ENCODE data around the gene PXDN. TPM values are rescaled to one million over a fixed set of nuclear protein-coding genes. Genes with fewer than 3 reads are reported as not detected.

PXDN gene
- total and polyA plus RNA-seq, 4 donors, result 42.8 to 69.7 (median 59.7) TPM

GRCh38 chr2:1777781-1778180 lies 33.5 kb upstream of the PXDN start:
- H3K4me3 ChIP-seq (ENCODE audit: low read depth, low read length), result no peak overlapping the region
- no peaks in the 10 kb centered on the region for H3K36me3 ChIP-seq (ENCODE audit: control insufficient read depth, insufficient read depth, low read length)
- WGBS (ENCODE audit: insufficient coverage), result 78% methylated on average over 4 of the region's 5 CpGs
- H3K4me1 ChIP-seq (ENCODE audit: control insufficient read depth, insufficient read depth, low read length), result no peaks in the 10 kb centered on the region
- H3K27ac ChIP-seq (ENCODE audit: low read depth, low read length), result no peak overlapping the region
- no peaks in the 10 kb centered on the region for H3K27me3 ChIP-seq (ENCODE audit: control insufficient read depth, insufficient read depth, low read length)
- no peaks in the 10 kb centered on the region for H3K9me3 ChIP-seq (ENCODE audit: control insufficient read depth, insufficient read depth, low read length)
- no peak for DNase-seq (ENCODE audit: low read depth in 4 of 6, low spot score in 6 of 6)

DNA sequence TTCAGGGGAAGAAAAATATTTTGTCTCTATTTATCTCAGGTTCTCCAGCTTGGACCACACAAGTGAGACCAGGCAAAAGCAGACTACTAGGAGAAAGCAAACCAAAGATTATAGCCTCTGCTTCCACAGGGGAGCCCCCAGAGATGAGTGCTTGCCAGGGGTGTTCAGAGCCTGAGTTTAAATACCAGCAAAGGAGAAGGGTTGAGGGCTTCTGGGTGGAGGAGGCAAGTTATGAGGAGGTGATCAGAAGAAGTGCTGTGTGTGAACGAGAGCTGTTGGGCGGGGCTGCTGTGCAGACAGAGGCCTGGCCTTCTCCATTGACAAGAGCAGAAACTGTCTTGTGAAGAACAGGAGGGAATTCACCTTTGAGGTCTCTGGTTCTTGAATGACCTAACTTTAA lies 32.8 kb upstream of the PXDN start:
- Histone ChIP-seq H3K4me3 (ENCODE audit: low read depth, low read length) (no peak overlapping the region), H3K27me3 (ENCODE audit: control insufficient read depth, insufficient read depth, low read length) (no peaks in the 10 kb centered on the region), H3K9me3 (ENCODE audit: control insufficient read depth, insufficient read depth, low read length) (no peaks in the 10 kb centered on the region), H3K4me1 (ENCODE audit: control insufficient read depth, insufficient read depth, low read length) (no peaks in the 10 kb centered on the region), H3K36me3 (ENCODE audit: control insufficient read depth, insufficient read depth, low read length) (no peaks in the 10 kb centered on the region), H3K27ac (ENCODE audit: low read depth, low read length) (no peak overlapping the region)
- 100% methylated on average over 2 of the region's 2 CpGs for WGBS (ENCODE audit: insufficient coverage)
- DNase-seq (ENCODE audit: low read depth in 4 of 6, low spot score in 6 of 6), result no peak

DNA sequence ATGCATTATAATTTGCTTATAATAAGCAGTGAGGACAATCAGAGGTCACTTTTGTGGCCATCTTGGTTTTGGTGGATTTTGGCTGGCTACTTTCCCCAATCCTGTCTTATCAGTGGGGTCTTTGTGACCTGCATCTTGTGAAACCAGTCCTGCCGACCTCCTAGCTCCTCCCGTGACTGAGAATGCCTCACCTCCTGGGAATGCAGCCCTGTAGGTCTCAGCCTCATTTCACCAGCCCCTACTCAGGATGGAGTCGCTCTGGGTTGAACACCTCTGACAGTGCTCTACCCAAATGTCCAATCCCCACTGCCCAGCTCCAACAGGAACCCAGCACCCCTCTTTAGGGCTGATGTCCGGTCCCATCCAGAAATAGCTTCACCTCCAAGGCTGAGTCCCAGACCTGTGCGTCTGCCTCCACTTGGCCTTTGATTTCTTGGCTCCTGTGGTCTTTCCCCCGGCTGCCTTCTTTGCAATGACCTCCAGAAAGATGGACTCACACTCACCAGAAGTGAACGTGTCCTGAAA lies 31.3 kb upstream of the PXDN start:
- DNase-seq (ENCODE audit: low read depth in 4 of 6, low spot score in 6 of 6), result no peak
- no peaks in the 10 kb centered on the region for H3K36me3 ChIP-seq (ENCODE audit: control insufficient read depth, insufficient read depth, low read length)
- no peaks in the 10 kb centered on the region for H3K9me3 ChIP-seq (ENCODE audit: control insufficient read depth, insufficient read depth, low read length)
- H3K4me3 ChIP-seq (ENCODE audit: low read depth, low read length), result no peak overlapping the region
- no peaks in the 10 kb centered on the region for H3K4me1 ChIP-seq (ENCODE audit: control insufficient read depth, insufficient read depth, low read length)
- 93% methylated on average over 6 of the region's 7 CpGs for WGBS (ENCODE audit: insufficient coverage)
- H3K27ac ChIP-seq (ENCODE audit: low read depth, low read length), result no peak overlapping the region
- H3K27me3 ChIP-seq (ENCODE audit: control insufficient read depth, insufficient read depth, low read length), result no peaks in the 10 kb centered on the region

DNA sequence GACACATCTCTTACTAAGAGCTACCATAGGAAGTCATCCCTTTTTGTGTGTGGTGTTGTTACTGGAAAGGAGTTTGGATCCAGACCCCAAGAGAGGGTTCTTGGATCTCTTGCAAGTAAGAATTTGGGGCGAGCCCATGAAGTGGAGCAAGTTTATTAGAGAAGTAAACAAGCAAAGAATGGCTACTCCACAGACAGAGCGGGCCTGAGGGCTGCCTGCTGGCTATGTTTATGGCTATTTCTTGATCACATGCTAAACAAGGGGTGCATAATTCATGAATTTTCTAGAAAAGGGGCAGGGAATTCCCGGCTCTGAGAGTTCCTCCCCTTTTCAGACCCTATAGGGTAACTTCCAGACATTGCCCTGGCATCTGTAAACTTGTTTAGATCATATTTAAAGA lies 30.6 kb upstream of the PXDN start:
- Histone ChIP-seq H3K27me3 (ENCODE audit: control insufficient read depth, insufficient read depth, low read length) (no peaks in the 10 kb centered on the region), H3K9me3 (ENCODE audit: control insufficient read depth, insufficient read depth, low read length) (no peaks in the 10 kb centered on the region), H3K27ac (ENCODE audit: low read depth, low read length) (no peak overlapping the region), H3K4me3 (ENCODE audit: low read depth, low read length) (no peak overlapping the region), H3K36me3 (ENCODE audit: control insufficient read depth, insufficient read depth, low read length) (no peaks in the 10 kb centered on the region), H3K4me1 (ENCODE audit: control insufficient read depth, insufficient read depth, low read length) (no peaks in the 10 kb centered on the region)
- DNase-seq (ENCODE audit: low read depth in 4 of 6, low spot score in 6 of 6), result no peak
- no CpG with 5 or more reads among the region's 3 CpGs for WGBS (ENCODE audit: insufficient coverage)

DNA sequence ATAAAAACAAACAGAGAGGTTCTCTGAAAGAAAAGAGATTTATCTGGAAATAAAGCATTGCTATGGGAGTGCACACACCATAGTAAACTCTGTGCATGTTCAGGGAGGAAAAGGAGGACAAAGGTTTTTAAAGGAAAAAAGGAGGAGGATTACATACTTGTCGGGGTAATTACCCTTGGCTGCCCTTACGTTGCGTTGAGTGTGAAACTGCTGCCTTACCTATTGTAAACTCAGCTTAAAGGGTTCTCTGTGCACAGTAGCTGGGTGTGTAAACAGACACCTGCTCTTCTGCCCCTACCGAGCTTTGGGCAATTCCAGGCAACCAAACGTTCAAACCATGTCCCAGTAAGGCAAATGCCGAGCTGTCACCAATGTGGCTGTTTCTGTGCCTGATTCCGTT lies 29.6 kb upstream of the PXDN start:
- WGBS (ENCODE audit: insufficient coverage), result 52% methylated on average over 6 of the region's 7 CpGs
- no peak for DNase-seq (ENCODE audit: low read depth in 4 of 6, low spot score in 6 of 6)
- Histone ChIP-seq H3K4me3 (ENCODE audit: low read depth, low read length) (no peak overlapping the region), H3K27ac (ENCODE audit: low read depth, low read length) (no peak overlapping the region), H3K9me3 (ENCODE audit: control insufficient read depth, insufficient read depth, low read length) (no peaks in the 10 kb centered on the region), H3K27me3 (ENCODE audit: control insufficient read depth, insufficient read depth, low read length) (no peaks in the 10 kb centered on the region), H3K36me3 (ENCODE audit: control insufficient read depth, insufficient read depth, low read length) (no peaks in the 10 kb centered on the region), H3K4me1 (ENCODE audit: control insufficient read depth, insufficient read depth, low read length) (no peaks in the 10 kb centered on the region)

GRCh38 chr2:1772471-1773267 lies 28.4 kb upstream of the PXDN start:
- Histone ChIP-seq H3K27me3 (ENCODE audit: control insufficient read depth, insufficient read depth, low read length) (no peaks in the 10 kb centered on the region), H3K27ac (ENCODE audit: low read depth, low read length) (no peak overlapping the region)
- WGBS (ENCODE audit: insufficient coverage), result 95% methylated on average over 7 of the region's 8 CpGs

GRCh38 chr2:1771626-1772280 lies 27.4 kb upstream of the PXDN start:
- Histone ChIP-seq H3K27ac (ENCODE audit: low read depth, low read length) (no peak overlapping the region), H3K27me3 (ENCODE audit: control insufficient read depth, insufficient read depth, low read length) (no peaks in the 10 kb centered on the region), H3K4me3 (ENCODE audit: low read depth, low read length) (no peak overlapping the region), H3K9me3 (ENCODE audit: control insufficient read depth, insufficient read depth, low read length) (no peaks in the 10 kb centered on the region), H3K4me1 (ENCODE audit: control insufficient read depth, insufficient read depth, low read length) (no peaks in the 10 kb centered on the region), H3K36me3 (ENCODE audit: control insufficient read depth, insufficient read depth, low read length) (no peaks in the 10 kb centered on the region)
- WGBS (ENCODE audit: insufficient coverage), result 64% methylated on average over 3 of the region's 3 CpGs
- DNase-seq (ENCODE audit: low read depth in 4 of 6, low spot score in 6 of 6), result no peak

More at GRCh38 chr2:1772471-1773267, 28.4 kb upstream of the PXDN start:
- no peak for DNase-seq (ENCODE audit: low read depth in 4 of 6, low spot score in 6 of 6)
- Histone ChIP-seq H3K4me1 (ENCODE audit: control insufficient read depth, insufficient read depth, low read length) (no peaks in the 10 kb centered on the region), H3K9me3 (ENCODE audit: control insufficient read depth, insufficient read depth, low read length) (no peaks in the 10 kb centered on the region), H3K4me3 (ENCODE audit: low read depth, low read length) (no peak overlapping the region), H3K36me3 (ENCODE audit: control insufficient read depth, insufficient read depth, low read length) (no peaks in the 10 kb centered on the region)

DNA sequence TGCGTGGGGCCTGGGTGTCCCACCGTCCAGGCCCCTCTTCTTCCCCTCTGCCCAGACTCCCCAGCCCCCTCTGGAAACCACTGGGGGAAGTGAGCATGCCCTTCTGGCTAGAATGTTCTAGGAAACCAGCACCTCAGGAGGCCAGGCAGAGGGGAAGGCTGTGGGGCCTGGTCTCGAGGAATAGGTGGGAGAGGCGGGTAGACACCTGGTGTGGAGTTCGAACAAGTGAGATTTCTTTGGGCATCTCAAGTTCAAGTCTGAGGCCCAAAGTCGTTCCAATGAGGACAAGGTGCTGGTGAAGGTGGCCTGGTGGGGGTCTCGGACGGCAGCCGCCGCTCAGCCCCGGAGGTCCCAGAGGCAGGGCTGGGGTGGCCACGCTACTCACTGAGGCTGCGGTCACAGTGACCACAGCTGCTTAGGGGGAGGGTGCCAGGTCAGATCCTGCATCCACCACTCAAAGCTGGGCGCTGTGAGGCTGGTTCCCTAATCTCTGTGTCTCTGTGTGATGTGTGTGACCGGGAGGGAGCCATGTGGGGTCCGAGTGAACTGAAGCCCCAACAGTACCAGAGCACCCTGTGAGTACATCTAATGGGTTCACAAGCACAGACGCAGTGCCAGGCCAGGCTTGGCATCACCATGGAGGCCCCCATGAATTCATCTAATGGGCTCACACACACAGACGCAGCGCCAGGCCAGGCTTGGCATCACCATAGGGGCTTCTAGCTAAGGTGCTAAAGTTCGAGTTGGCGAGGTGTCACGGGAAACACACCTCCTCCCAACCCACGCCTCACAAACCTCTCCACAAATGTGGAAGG lies 26.5 kb upstream of the PXDN start:
- no peaks in the 10 kb centered on the region for H3K4me1 ChIP-seq (ENCODE audit: control insufficient read depth, insufficient read depth, low read length)
- WGBS (ENCODE audit: insufficient coverage), result 87% methylated on average over 18 of the region's 23 CpGs

GRCh38 chr2:1769703-1770422 lies 25.5 kb upstream of the PXDN start:
- Histone ChIP-seq H3K27me3 (ENCODE audit: control insufficient read depth, insufficient read depth, low read length) (no peaks in the 10 kb centered on the region), H3K4me1 (ENCODE audit: control insufficient read depth, insufficient read depth, low read length) (no peaks in the 10 kb centered on the region), H3K9me3 (ENCODE audit: control insufficient read depth, insufficient read depth, low read length) (no peaks in the 10 kb centered on the region), H3K27ac (ENCODE audit: low read depth, low read length) (no peak overlapping the region), H3K36me3 (ENCODE audit: control insufficient read depth, insufficient read depth, low read length) (no peaks in the 10 kb centered on the region), H3K4me3 (ENCODE audit: low read depth, low read length) (no peak overlapping the region)
- WGBS (ENCODE audit: insufficient coverage), result 43% methylated on average over 7 of the region's 13 CpGs
- DNase-seq (ENCODE audit: low read depth in 4 of 6, low spot score in 6 of 6), result peak in 2 of 6 donors; percentile 52 to 80

More for the DNA sequence above, 26.5 kb upstream of the PXDN start:
- H3K4me3 ChIP-seq (ENCODE audit: low read depth, low read length), result no peak overlapping the region
- no peaks in the 10 kb centered on the region for H3K36me3 ChIP-seq (ENCODE audit: control insufficient read depth, insufficient read depth, low read length)
- no peak for DNase-seq (ENCODE audit: low read depth in 4 of 6, low spot score in 6 of 6)
- no peaks in the 10 kb centered on the region for H3K9me3 ChIP-seq (ENCODE audit: control insufficient read depth, insufficient read depth, low read length)
- no peaks in the 10 kb centered on the region for H3K27me3 ChIP-seq (ENCODE audit: control insufficient read depth, insufficient read depth, low read length)
- H3K27ac ChIP-seq (ENCODE audit: low read depth, low read length), result no peak overlapping the region

Measured in spinal cord (tissue), 10 donors.